ENCODE results near the gene ATRNL1.

The ATRNL1 gene

DNA sequence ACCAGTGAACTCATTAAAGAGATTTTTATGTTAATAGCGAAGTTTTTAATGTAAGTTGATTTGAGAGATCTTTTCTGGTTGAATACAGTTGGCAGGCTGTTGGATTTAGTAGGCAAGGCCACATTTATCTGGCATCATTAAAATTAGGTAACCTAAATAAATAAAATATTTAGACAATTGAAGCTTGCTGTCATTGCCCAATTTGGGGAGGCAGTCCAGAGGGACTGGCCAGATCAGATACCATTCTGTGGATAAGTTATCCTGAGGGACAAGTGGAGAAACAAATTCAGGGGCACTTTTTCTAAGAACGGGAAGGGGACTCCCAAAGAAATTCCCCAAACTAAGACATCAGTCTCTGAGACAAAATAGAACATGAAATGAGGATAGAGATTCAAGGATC, 782.0 kb downstream of the ATRNL1 start:
- TF ChIP-seq, protein P1, sequence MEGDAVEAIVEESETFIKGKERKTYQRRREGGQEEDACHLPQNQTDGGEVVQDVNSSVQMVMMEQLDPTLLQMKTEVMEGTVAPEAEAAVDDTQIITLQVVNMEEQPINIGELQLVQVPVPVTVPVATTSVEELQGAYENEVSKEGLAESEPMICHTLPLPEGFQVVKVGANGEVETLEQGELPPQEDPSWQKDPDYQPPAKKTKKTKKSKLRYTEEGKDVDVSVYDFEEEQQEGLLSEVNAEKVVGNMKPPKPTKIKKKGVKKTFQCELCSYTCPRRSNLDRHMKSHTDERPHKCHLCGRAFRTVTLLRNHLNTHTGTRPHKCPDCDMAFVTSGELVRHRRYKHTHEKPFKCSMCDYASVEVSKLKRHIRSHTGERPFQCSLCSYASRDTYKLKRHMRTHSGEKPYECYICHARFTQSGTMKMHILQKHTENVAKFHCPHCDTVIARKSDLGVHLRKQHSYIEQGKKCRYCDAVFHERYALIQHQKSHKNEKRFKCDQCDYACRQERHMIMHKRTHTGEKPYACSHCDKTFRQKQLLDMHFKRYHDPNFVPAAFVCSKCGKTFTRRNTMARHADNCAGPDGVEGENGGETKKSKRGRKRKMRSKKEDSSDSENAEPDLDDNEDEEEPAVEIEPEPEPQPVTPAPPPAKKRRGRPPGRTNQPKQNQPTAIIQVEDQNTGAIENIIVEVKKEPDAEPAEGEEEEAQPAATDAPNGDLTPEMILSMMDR (IDR thresholded peaks at IDR 0.05; ENCODE audit: insufficient read depth, low read length, poor library complexity, severe bottlenecking) = no peak
- peaks cover 2% of the 10 kb centered on the region; the same call in 1 of the 2 replicates for H3K27me3 ChIP-seq (replicated peaks; ENCODE audit: control insufficient read depth, insufficient read depth, low read length)
- DNase-seq (ENCODE audit: extremely low read depth, insufficient read length) = no peak
- H3K4me3 ChIP-seq (replicated peaks; ENCODE audit: low read depth, low read length) = no peak overlapping the region
- no peaks in the 10 kb centered on the region for H3K36me3 ChIP-seq (ENCODE audit: control insufficient read depth, insufficient read depth, low read length)

DNA sequence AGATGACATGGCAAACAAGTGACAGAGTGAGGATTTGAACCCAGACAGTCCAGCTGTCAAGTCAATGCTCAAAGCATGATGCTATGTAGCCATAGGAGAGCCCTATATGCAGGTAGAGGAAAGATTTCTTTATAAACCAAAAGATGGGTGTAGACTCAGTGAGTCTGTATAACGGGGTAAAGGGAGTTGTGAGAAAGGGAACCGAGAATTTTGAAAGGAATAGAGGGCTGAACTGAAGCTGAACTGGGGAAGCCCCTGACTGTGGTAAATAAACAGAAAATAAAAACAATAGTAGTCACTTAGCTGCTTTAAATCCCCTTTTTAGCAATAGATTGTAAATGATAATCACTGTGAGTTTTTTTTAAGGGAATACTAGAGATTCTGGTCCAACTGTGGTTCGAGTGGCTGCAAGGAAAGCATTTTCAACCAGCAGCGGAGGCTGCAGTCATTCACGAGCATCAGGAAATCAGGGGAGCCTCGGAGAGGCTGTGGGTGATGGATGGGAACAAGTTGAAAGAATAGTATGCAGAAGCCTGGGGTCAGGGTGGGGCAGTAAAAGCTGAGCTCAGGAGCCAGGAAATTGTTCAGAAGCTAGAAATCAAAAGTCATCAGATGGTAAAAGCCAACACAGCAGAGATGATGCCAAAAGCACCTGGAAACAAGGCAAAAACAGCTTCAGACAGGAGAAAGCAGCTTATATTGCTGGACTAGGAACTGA, 786.4 kb downstream of the ATRNL1 start:
- Histone ChIP-seq H3K4me3 (replicated peaks; ENCODE audit: low read depth, low read length) (no peak overlapping the region), H3K27me3 (replicated peaks; ENCODE audit: control insufficient read depth, insufficient read depth, low read length) (peaks cover 2% of the 10 kb centered on the region; the same call in 1 of the 2 replicates), H3K36me3 (ENCODE audit: control insufficient read depth, insufficient read depth, low read length) (no peaks in the 10 kb centered on the region)
- TF ChIP-seq, protein P1 (IDR thresholded peaks at IDR 0.05; ENCODE audit: insufficient read depth, low read length, poor library complexity, severe bottlenecking) = no peak
- no peak for DNase-seq (ENCODE audit: extremely low read depth, insufficient read length)

DNA sequence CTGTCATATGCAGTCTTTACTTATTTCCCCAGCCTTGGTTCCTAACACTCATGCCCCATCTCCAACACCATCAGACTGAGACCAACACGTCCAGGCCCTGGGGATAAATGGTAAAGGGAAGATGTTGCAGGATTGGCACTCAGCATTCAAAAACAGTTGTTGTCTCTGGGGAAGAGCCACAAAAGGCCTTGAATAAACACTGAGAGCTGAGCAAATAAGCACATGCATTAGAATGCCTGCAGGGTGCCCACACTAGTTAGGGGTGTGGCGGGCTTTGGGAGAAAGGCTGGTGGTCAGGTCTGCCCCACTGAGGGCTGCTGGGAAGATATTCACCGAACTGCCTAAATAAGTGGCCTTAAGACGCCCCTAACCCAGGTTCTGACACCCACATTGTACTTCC, 788.9 kb downstream of the ATRNL1 start:
- TF ChIP-seq, protein P1 (IDR thresholded peaks at IDR 0.05; ENCODE audit: insufficient read depth, low read length, poor library complexity, severe bottlenecking) = no peak
- Histone ChIP-seq H3K27me3 (replicated peaks; ENCODE audit: control insufficient read depth, insufficient read depth, low read length) (peaks cover 2% of the 10 kb centered on the region; the same call in 1 of the 2 replicates), H3K36me3 (ENCODE audit: control insufficient read depth, insufficient read depth, low read length) (no peaks in the 10 kb centered on the region), H3K4me3 (replicated peaks; ENCODE audit: low read depth, low read length) (no peak overlapping the region)
- no peak for DNase-seq (ENCODE audit: extremely low read depth, insufficient read length)

DNA sequence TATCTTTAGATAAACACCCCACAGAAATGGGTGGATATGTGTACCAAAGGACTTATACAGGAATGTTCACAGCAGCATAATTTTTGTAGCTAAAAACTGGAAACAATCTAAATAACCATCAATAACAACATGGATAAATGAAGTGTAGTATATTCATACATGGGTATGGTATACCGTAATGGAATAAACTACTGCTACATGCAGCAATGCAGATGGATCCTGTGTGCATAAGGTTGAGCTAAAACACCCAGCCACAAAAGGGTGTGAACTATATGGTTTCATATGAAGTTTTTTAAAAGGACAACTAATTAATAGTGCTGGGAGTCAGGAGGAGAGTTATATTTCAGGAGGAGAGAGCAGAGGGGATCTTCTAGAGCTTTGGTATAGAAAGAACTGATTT, 790.2 kb downstream of the ATRNL1 start:
- DNase-seq (ENCODE audit: extremely low read depth, insufficient read length) = no peak

DNA sequence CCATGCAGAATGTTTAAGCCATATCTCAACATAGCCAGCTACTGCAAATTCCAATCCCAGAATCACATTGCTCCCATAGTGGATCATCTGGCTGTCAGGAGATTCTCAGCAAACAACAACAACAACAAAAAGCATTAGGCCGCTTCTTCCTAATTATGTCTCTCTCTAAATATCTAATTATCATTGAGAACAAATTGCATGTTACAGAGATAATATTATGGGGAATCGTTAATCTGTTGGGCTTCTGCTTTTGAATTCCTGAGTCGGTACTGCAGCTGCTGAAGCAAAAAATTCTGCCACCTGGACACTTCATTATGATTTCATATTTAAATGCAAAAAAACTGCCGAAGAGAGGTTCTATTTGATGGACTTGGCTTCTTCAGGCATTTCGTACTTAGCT, 791.2 kb downstream of the ATRNL1 start:
- Histone ChIP-seq H3K27me3 (replicated peaks; ENCODE audit: control insufficient read depth, insufficient read depth, low read length) (no peaks in the 10 kb centered on the region), H3K36me3 (ENCODE audit: control insufficient read depth, insufficient read depth, low read length) (no peaks in the 10 kb centered on the region), H3K4me3 (replicated peaks; ENCODE audit: low read depth, low read length) (no peak overlapping the region)
- TF ChIP-seq, protein P1 (IDR thresholded peaks at IDR 0.05; ENCODE audit: insufficient read depth, low read length, poor library complexity, severe bottlenecking) = no peak
- DNase-seq (ENCODE audit: extremely low read depth, insufficient read length) = no peak

More for the DNA sequence above, 790.2 kb downstream of the ATRNL1 start:
- no peaks in the 10 kb centered on the region for H3K36me3 ChIP-seq (ENCODE audit: control insufficient read depth, insufficient read depth, low read length)
- H3K4me3 ChIP-seq (replicated peaks; ENCODE audit: low read depth, low read length) = no peak overlapping the region
- TF ChIP-seq, protein P1 (IDR thresholded peaks at IDR 0.05; ENCODE audit: insufficient read depth, low read length, poor library complexity, severe bottlenecking) = no peak
- no peaks in the 10 kb centered on the region for H3K27me3 ChIP-seq (replicated peaks; ENCODE audit: control insufficient read depth, insufficient read depth, low read length)
